GM18520 (cell line): ENCODE data around the gene GIT2.
"Not testable (repeated sequence)": the region's sequence is repeated elsewhere in the genome, so short reads cannot be mapped to it uniquely, and the experiment has no call there.

Experiments
- ATAC-seq: cut with Tn5 transposase; IDR thresholded peaks from one replicate; pipeline ENCODE4 v1.9.1; 2021; ENCODE audit not compliant: unreplicated experiment

Gene GIT2

GRCh38 chr12:109949089-109949488 lies 47.1 kb downstream of the GIT2 start:
- no peak for ATAC-seq

GRCh38 chr12:109948368-109948767 lies 47.8 kb downstream of the GIT2 start:
- ATAC-seq = no peak

- no peak for ATAC-seq
Observed at GRCh38 chr12:109947521-109947920, 48.6 kb downstream of the GIT2 start.

- ATAC-seq = no peak
Observed at GRCh38 chr12:109946913-109947312, 49.3 kb downstream of the GIT2 start.

- no peak for ATAC-seq
Observed at GRCh38 chr12:109946505-109946904, 49.7 kb downstream of the GIT2 start.

GRCh38 chr12:109944561-109945359 lies 51.4 kb downstream of the GIT2 start:
- ATAC-seq = no peak

GRCh38 chr12:109943811-109944210 lies 52.4 kb downstream of the GIT2 start:
- no peak for ATAC-seq

GRCh38 chr12:109940339-109940923 lies 55.7 kb downstream of the GIT2 start:
- no peak for ATAC-seq

- no peak for ATAC-seq
Observed at GRCh38 chr12:109939504-109939903, 56.7 kb downstream of the GIT2 start.

- ATAC-seq = no peak
Observed at GRCh38 chr12:109938947-109939346, 57.2 kb downstream of the GIT2 start.

- no peak for ATAC-seq
Observed at GRCh38 chr12:109937371-109937770, 58.8 kb downstream of the GIT2 start.

- ATAC-seq = no peak
Observed at GRCh38 chr12:109934026-109934425, 62.1 kb downstream of the GIT2 start.

GRCh38 chr12:109932878-109933503 lies 63.2 kb downstream of the GIT2 start:
- ATAC-seq = no peak

GRCh38 chr12:109931143-109931542 lies 65.0 kb downstream of the GIT2 start:
- no peak for ATAC-seq

GRCh38 chr12:109930028-109930800 lies 66.0 kb downstream of the GIT2 start:
- no peak for ATAC-seq

- ATAC-seq = not testable (repeated sequence)
Observed at GRCh38 chr12:109929326-109929725, 66.8 kb downstream of the GIT2 start.

- no peak for ATAC-seq
Observed at GRCh38 chr12:109928058-109928656, 68.0 kb downstream of the GIT2 start.

GRCh38 chr12:109927622-109928021 lies 68.5 kb downstream of the GIT2 start:
- ATAC-seq = no peak

- no peak for ATAC-seq
Observed at GRCh38 chr12:109926488-109927210, 69.5 kb downstream of the GIT2 start.

GRCh38 chr12:109926016-109926415 lies 70.2 kb downstream of the GIT2 start:
- ATAC-seq = no peak
